NB4 (cell line): ENCODE data around the gene CDH16.

Source experiments
- CTCF ChIP-seq: IDR thresholded peaks from one replicate; pipeline ENCODE4 v1.5.1; 2012; ENCODE audit warnings: low read depth, low read length
- MAX ChIP-seq: IDR thresholded peaks from 2 replicates; pipeline ENCODE4 v1.6.1; 2011; ENCODE audit warnings: low read depth, low read length
- POLR2A ChIP-seq: IDR thresholded peaks from 2 replicates; pipeline ENCODE4 v1.6.1; 2011; ENCODE audit warnings: mild to moderate bottlenecking; ENCODE audit not compliant: insufficient read length; ENCODE audit errors: extremely low read depth

- TF ChIP-seq CTCF (no peak), POLR2A (no peak), MAX (no peak)
These were observed 33.2 kb downstream of the CDH16 start for GRCh38 chr16:66885491-66885890.
